ENCODE measurements around the gene HOXA5.

Gene HOXA5

GRCh38 chr7:27104341-27105058 lies 39.0 kb downstream of the HOXA5 start:
- DNase-seq = no peak

- no peak for DNase-seq
Measured at GRCh38 chr7:27103489-27104226, 39.8 kb downstream of the HOXA5 start.

- no peak for DNase-seq
Measured at GRCh38 chr7:27102581-27103442, 40.7 kb downstream of the HOXA5 start, which contains the start of gene HOXA2. HOXA2 (minus strand) TSS chr7:27102683; CDS start chr7:27102500, 183 bp downstream.

DNA sequence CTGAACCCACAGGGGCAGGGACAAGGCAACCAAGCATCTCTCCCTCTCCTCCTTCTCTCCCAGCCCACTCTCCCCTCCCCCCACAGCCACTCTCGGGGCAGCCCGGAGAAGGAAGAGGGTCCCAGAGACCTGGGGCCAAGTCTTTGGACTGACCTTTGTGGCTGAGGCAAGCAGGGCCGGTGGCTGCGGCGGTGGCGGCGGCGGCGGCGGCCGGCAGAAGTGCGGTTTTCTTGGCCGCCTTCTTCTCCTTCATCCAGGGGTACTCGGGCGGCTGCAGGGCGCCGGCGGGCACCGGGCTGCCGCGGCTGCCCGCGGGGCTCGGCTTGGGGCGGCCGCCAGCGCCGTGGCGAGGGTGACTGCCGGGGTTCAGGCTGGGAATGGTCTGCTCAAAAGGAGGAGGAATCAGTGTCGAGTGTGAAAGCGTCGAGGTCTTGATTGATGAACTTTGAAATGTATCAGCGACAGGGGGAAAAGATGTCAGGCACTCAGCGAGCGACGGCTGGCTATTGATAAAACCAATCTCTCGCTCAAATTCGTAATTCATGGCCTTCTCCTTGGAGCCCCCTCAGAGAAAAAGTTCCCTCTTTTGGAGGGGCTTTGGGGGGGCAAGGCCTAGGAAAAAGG lies 41.4 kb downstream of the HOXA5 start:
- no peak for DNase-seq

GRCh38 chr7:27101171-27101956 lies 42.1 kb downstream of the HOXA5 start:
- DNase-seq = no peak

DNA sequence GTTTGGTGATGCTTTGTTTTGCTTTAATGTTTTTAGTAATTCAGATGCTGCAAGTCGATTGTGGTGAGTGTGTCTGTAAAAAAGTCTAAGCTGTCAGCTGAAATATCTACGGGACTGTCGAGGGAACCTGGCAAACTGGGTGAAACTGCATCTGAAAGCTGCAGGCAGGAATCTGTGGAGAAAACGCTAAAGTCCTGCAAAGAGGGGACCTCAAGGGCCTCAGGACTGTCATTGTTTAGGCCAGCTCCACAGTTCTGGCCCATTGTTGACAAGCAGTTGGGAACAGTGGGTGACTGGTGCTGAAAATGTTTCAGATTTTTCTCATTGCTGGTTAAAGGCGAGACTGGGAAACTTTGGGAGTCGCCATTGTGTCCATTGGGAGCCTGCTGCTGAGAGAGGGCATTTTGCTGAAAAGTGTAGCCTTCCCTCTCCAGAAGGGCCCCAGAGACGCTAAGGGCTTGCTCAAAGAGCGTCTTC lies 42.7 kb downstream of the HOXA5 start:
- DNase-seq = no peak

DNA sequence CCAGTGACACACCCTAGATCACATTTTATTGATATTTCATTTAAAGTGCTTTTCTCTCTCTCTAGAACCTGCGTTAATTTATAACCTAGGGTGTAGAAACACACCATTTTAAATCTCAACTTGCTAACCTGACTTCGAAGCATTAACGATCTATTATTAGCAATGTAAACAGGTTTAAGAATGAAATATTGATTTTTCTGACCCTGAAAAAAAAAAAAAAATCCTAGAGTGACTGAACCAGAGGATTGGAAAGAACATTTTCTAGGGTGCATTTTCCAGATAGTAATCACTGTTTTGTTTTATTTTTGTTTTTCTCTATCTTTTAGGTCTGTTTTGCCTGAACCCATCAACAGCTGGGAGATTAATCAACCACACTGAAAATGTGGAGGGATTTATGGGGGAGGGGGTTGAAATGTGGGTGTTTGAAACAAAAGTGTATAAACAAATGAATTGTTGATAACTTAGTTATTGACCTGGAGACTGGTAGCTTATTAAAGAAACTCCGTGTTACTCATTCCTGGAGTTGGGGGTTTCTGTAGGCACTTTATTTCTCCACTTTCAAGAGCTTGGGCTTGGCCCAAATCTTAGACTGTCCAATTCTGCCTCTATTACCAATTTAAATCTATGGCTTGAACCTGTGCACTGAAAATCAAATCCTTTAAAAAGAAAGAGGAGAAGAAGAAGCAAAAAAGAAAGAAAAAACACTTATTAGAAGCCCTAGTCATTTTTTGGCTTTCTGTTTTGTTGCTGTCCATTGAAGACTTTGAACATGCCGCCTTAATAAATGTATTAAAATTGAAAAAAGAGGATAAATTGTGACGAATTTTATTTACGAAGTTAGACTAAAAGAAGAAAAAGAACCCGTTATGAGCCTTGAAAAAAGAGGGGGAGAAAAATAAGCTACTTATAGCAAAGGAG lies 43.8 kb downstream of the HOXA5 start:
- no peak for DNase-seq

GRCh38 chr7:27098578-27099451 lies 44.7 kb downstream of the HOXA5 start:
- DNase-seq = no peak

DNA sequence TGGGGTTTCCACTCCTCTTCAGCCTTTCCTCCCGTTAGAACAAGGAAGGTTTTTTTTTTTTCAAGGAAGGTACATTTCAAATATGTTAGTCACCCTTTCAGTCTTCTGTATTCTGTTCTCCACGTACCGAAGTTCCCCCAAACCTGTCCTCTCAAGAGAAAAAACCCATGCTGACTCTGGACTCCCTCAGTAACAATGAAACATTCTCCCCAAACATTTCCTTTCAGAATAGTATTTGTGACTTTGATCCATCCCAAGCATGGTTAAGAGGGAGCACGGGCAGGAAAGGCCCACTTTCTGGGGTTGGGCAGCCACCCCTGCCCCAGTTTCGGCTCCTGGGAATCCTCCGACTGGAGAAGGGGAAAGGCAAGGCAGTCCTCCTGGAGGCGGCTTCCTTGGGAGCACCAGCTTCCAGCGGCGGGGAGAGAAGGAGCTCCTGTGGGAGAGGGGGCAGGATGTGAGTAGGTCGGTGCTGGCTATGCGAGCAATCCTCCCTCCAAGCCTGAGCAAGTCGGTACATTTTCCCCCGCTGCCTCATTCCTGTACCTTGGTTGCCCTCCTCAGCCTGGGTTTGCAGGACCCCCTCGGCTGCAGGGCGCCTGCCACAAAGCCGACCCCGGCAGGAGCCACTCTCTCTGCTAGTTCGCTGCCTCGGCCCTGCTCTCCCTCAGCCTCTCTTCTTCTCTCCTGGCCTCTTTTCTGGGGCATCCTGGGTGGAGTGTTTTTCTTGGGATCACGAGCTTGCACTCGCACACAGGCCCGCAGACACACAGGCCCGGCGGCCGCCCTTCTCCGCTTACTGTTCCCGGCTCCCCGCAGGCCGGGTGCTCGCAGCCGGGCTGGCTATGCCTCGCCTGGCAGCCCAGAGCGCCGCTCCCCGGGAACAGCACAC lies 45.5 kb downstream of the HOXA5 start:
- no peak for DNase-seq

- DNase-seq = no peak
Measured at GRCh38 chr7:27096768-27097514, 46.5 kb downstream of the HOXA5 start.

DNA sequence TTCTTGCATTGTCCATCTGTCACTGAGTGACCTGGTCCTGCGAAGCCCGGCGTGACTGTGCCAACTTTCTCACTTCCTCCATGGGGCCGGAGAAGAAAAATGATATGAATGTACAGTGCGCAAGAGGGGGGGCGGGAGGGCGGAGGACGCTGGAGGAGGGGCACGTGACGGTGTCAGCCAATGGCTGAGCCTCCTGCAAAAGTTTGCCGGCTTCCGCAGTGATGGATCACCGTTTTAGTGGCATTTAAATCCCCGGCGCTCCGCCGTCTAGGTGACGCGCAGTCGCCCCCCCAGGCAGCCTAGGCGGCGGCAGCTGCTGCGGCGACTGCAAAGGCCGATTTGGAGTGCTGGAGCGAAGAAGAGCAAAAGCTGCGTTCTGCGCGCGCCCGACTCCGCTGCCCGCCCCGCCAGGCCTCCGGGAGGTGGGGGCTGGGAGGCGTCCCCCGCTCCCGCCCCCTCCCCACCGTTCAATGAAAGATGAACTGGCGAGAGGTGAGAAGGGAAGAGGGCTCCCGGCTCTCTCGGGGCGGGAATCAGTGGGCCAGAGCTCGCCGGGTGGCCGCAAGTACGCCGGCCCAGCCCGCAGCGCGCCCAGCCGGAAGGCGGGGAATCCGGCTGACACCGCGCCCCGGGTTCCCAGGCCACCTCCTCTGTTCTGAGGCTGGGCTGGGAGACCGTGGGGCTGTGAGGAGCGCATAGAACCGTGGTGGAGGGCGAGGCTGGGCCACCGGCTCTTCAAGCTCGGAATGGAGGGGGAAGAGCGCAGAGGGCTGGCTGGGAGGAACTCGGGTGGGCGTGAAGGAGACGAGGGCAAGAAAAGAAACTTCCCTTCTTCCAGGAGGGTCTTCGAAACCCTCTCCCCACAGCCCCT lies 47.3 kb downstream of the HOXA5 start, which contains the start of gene HOXA1:
Gene HOXA1 (minus strand): TSS at position 104 of the 871 bp plus-strand sequence. CDS start 88 bp downstream, at position 16.
- DNase-seq = peak; percentile 63

DNA sequence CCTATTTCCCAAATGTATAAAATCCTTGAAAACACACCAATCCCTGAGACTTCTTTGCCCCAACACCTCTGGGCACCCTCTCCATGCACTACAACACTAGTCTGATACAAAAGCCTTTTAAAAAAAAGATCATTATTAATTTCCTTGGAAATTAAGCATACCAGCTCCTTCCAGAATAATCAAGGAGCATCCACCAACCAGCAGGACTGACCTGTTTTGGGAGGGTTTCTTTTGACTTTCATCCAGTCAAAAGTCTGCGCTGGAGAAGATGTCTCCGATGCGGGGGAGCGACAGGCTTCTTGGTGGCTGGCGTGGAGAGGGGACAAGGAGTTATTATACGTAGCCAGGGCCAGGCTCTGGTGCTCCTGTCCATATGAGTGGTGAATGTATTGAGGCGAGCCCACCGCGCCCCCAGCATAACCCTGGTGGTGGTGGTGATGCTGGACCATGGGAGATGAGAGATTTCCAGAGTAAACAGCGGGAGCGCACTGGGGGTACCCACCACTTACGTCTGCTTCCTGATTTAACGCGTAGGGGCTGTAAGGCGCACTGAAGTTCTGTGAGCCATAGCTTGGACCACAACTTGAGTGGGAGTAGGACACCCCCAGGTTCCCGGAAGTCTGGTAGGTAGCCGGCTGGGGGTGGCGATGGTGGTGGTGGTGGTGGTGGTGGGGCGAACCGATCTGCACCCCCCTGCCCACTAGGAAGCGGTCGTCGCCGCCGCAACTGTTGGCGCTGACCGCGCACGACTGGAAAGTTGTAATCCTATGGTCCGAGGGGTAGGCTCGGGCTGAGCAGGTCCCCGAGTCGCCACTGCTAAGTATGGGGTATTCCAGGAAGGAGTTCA lies 48.2 kb downstream of the HOXA5 start:
- DNase-seq = no peak

- DNase-seq = no peak
Measured at GRCh38 chr7:27094304-27095049, 49.0 kb downstream of the HOXA5 start.

- DNase-seq = no peak
Measured at GRCh38 chr7:27093184-27093895, 50.1 kb downstream of the HOXA5 start.

DNA sequence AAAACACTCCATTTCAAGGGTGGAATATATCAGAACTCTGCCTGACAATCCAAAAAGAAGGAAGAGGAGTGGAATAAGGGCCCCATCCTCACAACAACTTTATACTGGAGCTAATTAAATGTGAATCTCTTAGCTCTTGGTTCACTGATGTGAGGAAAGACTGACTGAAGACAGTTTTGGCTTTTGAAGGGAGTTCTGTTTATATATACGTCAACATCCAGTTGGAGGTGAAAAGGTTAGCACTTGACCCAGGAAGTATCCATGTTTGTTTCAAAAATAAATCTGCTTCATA lies 50.7 kb downstream of the HOXA5 start:
- no peak for DNase-seq
